IMR-90 (cell line): Measurements from ENCODE around the gene ITPRIP.

Source experiments
- NFE2L2 ChIP-seq: fragments of 150-350 bp; IDR thresholded peaks from 2 replicates; pipeline ENCODE4 v1.6.1; 2016; ENCODE audit warnings: low read depth, mild to moderate bottlenecking, low read length
- POLR2A ChIP-seq: IDR thresholded peaks from 2 replicates; pipeline ENCODE4 v1.6.1; 2012; ENCODE audit warnings: mild to moderate bottlenecking, low read depth, low read length
- RFX5 ChIP-seq: IDR thresholded peaks from 2 replicates; pipeline ENCODE4 v1.8.0; 2012; ENCODE audit warnings: low read depth, mild to moderate bottlenecking, low read length, moderate library complexity
- SMC3 ChIP-seq: fragments of 150-350 bp; IDR thresholded peaks from 2 replicates; pipeline ENCODE4 v1.6.1; 2016; ENCODE audit warnings: low read depth, mild to moderate bottlenecking, antibody characterized with exemption, low read length, moderate library complexity
- USF2 ChIP-seq: fragments of 150-350 bp; IDR thresholded peaks from 2 replicates; pipeline ENCODE4 v1.6.1; 2017; ENCODE audit warnings: mild to moderate bottlenecking, antibody characterized with exemption, low read length, low read depth

GRCh38 chr10:104349623-104350126 lies 11.4 kb upstream of the ITPRIP start:
- TF ChIP-seq NFE2L2 (peak; percentile 47; the same call in 1 of the 2 replicates), USF2 (no peak), SMC3 (no peak), RFX5 (no peak), POLR2A (no peak)
